EH (cell line): Measurements from ENCODE around the gene UBE3D.

Source experiments
- DNase-seq: peaks from one replicate; pipeline ENCODE4 v3.0.0-alpha.2; 2015; ENCODE audit warnings: low read depth

Gene UBE3D

GRCh38 chr6:83065511-83066192, at the start of gene UBE3D:
Gene UBE3D, minus strand, starts transcription at chr6:83065841. Its CDS starts 123 bp downstream, at chr6:83065718.
- peak; percentile 79 for DNase-seq

GRCh38 chr6:83114164-83114563, 48.5 kb upstream of the UBE3D start:
- peak; percentile 51 for DNase-seq

GRCh38 chr6:83113258-83113657, 47.6 kb upstream of the UBE3D start:
- peak; percentile 5 for DNase-seq

GRCh38 chr6:83108378-83108777, 42.7 kb upstream of the UBE3D start:
- DNase-seq, result peak; percentile 4

GRCh38 chr6:83098589-83098988, 32.9 kb upstream of the UBE3D start:
- no peak for DNase-seq

GRCh38 chr6:83097675-83098074, 32.0 kb upstream of the UBE3D start:
- DNase-seq, result no peak

GRCh38 chr6:83097204-83097603, 31.6 kb upstream of the UBE3D start:
- DNase-seq, result peak; percentile 65

GRCh38 chr6:83096791-83097190, 31.1 kb upstream of the UBE3D start:
- DNase-seq, result peak; percentile 57

- peak; percentile 55 for DNase-seq
Observed at GRCh38 chr6:83092756-83093399, 27.2 kb upstream of the UBE3D start.

- no peak for DNase-seq
Observed at GRCh38 chr6:83086751-83087150, 21.1 kb upstream of the UBE3D start.

GRCh38 chr6:83083476-83083875, 17.8 kb upstream of the UBE3D start:
- DNase-seq, result peak; percentile 5

GRCh38 chr6:83073615-83074014, 8.0 kb upstream of the UBE3D start:
- no peak for DNase-seq

- DNase-seq, result no peak
Observed at GRCh38 chr6:83072726-83073125, 7.1 kb upstream of the UBE3D start.

GRCh38 chr6:83071707-83072106, 6.1 kb upstream of the UBE3D start:
- DNase-seq, result no peak

GRCh38 chr6:83071023-83071422, 5.4 kb upstream of the UBE3D start:
- DNase-seq, result no peak

GRCh38 chr6:83069633-83070032, 4.0 kb upstream of the UBE3D start:
- DNase-seq, result no peak

GRCh38 chr6:83068616-83069015, 3.0 kb upstream of the UBE3D start:
- DNase-seq, result no peak

GRCh38 chr6:83067448-83068439, 2.1 kb upstream of the UBE3D start, which contains the start of gene DOP1A:
Gene DOP1A, plus strand, starts transcription at chr6:83067671. Its CDS starts 29,307 bp downstream, at chr6:83096978.
- peak; percentile 92 for DNase-seq

- DNase-seq, result peak; percentile 75
Observed at GRCh38 chr6:83062225-83062624, 3.4 kb downstream of the UBE3D start.

- no peak for DNase-seq
Observed at GRCh38 chr6:83061190-83061589, 4.5 kb downstream of the UBE3D start.

GRCh38 chr6:83057705-83058321, 7.8 kb downstream of the UBE3D start:
- peak; percentile 64 for DNase-seq
